ENCODE results near the gene STK26.
"Not testable (repeated sequence)": the region's sequence is repeated elsewhere in the genome, so short reads cannot be mapped to it uniquely, and the experiment has no call there.

STK26 gene

GRCh38 chrX:132040066-132040465, 17.0 kb downstream of the STK26 start:
- DNase-seq, result no peak

DNA sequence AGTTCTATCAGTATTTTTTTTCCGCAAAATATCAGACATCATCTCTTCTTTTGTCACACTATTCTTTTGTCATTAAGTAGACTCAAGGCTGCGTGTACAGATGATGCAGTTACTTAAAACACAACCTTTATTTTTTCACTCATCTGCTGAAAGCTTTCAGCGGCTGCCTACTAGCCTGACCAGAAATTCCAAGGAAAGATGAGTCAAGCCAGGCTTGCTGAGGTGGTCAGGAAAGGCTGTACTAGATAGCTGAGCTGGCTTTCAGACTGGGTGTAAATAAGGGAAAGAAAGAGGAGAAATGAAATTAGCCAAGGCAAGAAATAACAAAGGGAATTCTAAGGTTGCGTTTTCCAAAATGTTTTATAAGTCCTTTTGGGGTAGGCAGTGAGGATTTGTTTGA, 17.9 kb downstream of the STK26 start:
- DNase-seq, result no peak

- no peak for DNase-seq
These were observed 20.9 kb downstream of the STK26 start for GRCh38 chrX:132043977-132044376.

DNA sequence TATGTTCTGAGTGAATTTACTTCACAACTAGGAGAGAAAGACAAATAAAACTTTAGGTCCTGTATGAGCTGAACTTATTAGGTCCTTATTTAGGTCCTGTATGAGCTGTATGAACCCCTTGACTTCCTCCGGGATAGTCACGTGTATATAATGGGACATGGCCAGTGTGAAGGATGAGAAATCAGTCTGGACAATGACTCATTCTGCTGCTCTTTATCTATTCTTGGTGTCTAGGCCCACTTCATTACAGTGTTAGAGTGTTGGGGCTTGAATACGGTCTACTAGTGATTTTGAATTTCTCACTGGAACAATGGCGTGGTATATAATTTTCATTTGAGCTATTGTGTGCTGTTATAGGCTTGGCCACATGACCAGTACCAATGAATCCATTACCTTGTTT, 21.9 kb downstream of the STK26 start:
- DNase-seq, result no peak

DNA sequence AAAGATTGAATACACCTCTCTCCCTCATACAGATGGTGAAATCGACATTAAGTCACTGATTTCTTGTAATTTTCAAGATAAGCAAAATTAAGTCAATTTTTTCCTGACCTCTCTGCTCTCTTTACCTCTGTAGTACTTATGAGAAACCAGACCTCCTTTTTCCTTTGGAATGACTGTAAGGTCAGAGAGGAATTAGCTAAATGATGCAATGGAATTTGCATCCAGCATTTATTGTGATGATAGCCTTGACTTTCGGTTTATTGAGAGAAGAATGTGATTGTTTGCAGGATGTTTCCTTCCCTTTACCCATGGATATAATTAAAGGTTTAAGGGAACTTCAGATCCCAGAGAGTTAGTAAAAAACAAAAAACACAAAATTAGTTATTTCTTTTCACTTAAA, 22.4 kb downstream of the STK26 start:
- DNase-seq, result no peak

DNA sequence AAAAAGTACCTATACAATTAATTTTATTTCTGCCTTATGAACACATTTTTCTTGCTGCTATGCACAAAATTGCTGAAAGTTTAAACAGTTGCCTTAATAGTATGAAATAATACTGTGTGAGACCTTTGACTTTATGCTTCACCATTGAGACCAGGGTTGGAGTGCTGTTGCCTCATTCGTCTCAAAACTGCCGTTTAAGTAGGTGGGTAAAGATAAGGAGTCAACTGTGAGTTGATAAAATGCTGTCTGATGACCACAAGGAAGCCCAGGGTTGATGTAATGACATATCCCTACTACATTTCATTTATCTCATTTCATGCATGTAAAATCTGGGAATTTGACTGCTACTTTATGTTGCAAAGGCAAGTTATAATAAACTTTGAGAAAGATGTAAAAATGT, 23.4 kb downstream of the STK26 start:
- DNase-seq, result no peak

GRCh38 chrX:132051778-132052177, 28.7 kb downstream of the STK26 start:
- DNase-seq, result not testable (repeated sequence)

DNA sequence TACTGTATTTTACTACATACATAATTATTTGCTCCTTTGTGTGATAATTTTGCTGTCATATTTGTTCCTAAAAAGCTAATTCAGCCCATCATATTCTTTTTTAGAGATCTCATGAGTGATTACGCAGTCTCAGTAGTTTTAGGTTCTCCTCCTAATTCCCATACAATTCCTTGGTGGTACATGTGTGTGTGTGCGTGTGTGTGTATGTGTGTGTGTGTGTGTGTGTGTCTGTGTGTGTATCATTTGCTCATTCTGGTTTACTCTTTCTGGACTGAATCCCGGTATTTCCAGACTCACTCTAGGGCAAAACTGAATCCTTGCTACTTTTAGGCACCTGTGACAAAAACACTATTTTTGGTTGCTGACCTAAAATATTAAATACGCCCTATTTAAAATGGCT, 34.9 kb downstream of the STK26 start:
- no peak for DNase-seq

DNA sequence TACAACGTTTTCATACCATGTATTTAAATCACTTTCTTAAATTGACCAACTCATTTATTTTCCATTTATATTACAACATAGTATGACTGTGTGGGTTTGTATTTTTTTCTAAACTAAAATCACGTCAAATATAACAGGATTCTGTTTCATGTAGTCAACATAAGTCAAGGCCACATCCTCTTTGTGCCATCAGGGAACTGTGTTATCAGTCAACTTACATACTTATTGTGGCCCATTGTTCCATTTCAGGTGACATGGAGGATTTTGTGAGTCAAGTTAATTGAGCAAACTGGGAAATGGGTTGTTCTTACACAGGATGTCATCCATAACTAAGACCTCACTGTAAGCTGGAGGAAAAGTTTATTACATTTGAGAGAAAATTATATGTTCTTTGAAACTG, 35.9 kb downstream of the STK26 start:
- no peak for DNase-seq

DNA sequence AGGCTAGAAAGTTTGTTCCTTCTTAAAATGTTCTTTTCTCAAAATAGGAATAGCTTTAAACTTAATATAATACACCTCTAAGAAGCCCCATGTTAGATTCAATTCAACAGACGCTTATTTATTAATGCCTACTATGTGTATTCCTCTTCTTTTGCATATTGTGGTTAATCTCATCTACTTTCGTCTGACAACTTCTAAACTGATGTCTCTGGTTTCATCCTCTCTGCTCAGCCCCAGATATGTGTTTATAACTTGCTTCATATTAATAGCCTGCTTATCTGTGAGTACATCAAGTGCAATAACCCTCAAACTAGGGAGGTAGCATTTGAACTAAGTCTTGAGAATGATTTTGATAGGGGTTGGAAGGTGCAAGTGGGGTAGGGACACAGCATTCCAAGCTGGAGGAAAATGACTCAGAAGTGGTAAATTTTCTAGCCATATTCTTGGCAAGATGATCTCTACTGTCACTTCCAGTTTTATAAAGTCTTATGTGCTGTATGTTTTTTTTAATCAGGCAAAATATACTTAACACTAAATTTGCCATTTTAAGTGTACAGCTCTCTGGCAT, 37.0 kb downstream of the STK26 start:
- DNase-seq, result no peak

DNA sequence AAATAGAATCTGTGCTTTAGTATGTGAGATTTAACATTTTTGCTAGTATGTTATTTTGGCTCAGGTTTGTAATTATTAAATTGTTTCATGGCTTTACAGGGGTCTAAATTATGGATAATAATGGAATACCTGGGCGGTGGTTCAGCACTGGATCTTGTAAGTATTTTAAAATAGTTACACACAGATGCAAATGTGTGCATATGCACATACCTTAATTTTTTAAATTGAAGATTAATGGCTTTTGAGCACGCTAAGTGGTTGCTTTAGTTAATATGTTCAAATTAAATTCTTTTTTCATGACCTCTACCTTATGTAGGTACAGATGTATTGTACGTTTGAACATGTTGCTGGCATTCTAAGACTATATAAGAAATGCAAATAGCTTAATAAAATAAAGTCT, 40.2 kb downstream of the STK26 start:
- no peak for DNase-seq

DNA sequence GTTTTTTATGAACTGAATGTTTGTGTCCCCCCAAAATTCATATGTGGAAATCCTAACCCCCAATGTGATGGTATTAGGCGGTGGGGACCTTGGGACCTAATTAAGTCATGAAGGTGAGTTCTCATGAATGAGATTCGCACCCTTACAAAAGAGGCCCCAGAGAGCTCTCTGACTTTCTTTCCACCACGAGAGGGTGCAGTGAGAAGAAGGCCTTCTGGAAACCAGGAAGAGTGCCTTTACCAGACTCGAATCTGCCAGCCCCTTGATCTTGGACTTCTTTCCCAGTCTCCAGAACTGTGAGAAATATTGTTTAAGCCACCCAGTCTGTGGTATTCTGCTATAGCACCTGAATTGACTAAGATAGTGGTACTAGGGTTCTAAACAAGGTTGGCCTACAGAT, 40.8 kb downstream of the STK26 start:
- no peak for DNase-seq

- DNase-seq, result no peak
These were observed 45.3 kb downstream of the STK26 start for GRCh38 chrX:132068405-132068804.

- DNase-seq, result no peak
These were observed 48.2 kb downstream of the STK26 start for GRCh38 chrX:132071254-132071653.

GRCh38 chrX:132077414-132077813, 54.3 kb downstream of the STK26 start:
- DNase-seq, result no peak

DNA sequence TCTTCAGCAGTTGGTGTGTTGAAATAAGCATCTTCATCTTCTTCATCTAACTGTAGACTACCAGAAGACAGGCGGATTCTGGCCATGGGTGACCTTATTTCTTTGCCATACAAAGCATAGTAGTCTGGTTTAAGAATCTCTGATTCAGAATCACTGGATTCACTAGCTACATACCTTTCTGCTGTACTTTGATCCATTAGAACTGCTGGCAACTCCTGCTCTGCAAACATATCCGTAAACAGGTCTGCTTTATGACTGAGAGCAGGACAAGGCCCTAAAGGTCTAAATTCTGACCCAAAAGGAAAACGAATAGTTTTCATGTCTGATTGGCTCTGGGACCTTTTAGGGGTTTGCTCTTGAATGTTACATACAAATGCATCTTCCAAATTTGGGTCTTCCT, 54.8 kb downstream of the STK26 start:
- DNase-seq, result no peak

- no peak for DNase-seq
These were observed 62.7 kb downstream of the STK26 start for GRCh38 chrX:132085786-132086185.

DNA sequence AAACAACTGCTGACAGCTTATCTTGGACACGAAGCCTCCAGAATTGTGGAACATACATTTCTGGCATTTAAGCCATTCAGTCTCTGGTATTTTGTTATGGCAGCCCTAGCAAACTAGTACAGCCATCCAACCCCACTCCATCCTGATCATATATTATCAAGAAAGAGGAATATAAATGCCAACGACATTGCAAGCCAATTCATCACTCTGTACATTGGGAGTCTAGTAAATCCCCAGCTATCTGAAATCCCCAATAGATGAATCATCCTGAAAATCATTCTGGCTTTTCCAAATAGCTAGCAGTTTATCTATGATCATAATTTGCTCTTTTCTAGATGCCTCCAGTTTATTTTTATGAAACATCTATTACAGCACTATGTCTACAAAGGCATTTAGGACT, 63.6 kb downstream of the STK26 start:
- DNase-seq, result no peak

GRCh38 chrX:132088864-132089263, 65.8 kb downstream of the STK26 start:
- DNase-seq, result no peak

- DNase-seq, result no peak
These were observed 67.5 kb downstream of the STK26 start for GRCh38 chrX:132090403-132091159.

- peak; percentile 1 to 14 for DNase-seq
These were observed 69.5 kb downstream of the STK26 start for GRCh38 chrX:132092439-132093065.

DNA sequence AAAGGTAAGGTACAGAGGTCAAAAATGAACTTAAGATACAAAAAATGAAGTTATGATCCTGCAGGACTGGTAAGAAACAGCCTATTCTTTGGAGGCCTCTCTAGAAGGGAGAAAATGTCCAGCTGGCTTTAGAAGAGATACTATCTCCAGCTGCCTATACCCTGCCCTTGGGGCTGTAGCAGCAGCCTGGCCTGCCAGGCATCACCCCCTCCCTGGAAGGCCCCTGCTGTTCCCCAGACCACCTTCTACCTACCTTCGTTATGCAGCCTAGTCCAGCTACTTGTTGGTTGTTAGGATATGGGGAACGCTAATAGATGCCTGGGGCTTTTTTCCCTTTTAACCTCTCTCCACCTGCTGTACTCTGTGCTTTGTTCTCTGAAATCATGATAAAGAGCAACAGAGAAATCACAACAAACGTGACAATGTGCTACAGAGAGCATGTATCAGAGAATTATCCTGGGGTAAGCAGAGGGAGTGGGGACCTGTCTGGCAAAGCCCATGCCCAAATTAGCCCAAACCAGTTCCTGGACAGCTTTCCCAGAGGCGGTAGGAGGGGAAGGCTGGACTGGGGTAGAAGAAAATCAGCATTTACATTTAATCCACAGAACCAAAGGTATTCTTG, 70.2 kb downstream of the STK26 start:
- DNase-seq, result no peak

GRCh38 chrX:132094164-132094563, 71.1 kb downstream of the STK26 start:
- no peak for DNase-seq

DNA sequence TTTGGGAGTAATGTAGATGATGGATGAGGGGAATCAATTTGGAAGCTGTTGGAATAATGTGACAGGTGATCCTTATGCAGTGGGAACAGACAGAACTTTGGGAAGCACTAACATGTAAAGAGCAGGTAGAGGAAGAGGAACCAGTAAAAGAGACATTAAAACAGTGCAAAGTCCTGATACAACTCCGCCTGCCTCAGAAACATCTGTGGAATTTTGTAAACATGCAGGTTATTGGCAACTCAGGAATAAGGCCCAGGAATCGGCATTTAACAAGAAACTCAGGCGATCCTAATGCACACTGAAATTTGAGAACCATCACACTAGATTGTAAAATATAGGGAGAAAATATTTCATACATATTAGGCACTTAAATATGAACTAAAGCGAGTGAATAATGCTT, 75.6 kb downstream of the STK26 start:
- DNase-seq, result not testable (repeated sequence)
